ENCODE results near the gene GDPD4.

GDPD4 gene

DNA sequence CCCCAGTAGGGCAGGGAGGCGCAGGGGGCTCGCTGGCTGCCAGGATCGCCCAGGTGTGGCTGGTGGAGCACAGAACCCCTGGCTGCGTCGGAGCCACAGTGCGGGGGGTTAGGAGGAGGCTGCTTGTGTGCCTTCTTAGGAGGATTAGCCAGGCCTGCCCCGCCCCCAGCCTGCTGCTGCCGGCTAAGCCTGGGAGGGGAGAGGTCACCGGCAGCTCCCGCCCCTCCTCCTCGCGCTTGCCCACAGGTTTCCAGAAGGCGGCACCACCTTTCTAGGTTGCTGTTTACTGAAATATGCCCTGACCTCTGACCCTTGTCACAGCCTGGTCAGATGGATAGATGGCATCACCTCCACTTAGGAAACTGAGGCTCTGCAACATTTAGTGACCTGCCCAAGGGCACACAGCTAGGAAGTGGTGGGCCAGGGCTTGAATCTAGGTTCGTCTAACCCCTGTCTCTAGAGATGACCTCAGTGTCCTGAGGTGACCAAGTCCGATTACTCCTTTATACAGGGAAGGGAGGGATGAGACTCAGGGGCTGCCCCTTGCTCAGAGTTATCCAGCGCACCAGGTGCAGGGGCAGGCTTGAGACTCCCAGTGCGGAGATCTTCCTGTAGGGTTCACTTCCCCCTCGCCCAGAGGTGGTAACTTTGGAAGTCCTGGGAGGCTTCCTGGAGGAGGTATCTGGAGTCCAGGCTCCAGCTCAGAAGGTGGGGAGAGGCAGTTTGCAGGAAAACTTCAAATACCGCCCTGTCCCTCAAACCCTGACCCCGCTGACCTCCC is 129.4 kb downstream of the GDPD4 start:
- no peak for DNase-seq

DNA sequence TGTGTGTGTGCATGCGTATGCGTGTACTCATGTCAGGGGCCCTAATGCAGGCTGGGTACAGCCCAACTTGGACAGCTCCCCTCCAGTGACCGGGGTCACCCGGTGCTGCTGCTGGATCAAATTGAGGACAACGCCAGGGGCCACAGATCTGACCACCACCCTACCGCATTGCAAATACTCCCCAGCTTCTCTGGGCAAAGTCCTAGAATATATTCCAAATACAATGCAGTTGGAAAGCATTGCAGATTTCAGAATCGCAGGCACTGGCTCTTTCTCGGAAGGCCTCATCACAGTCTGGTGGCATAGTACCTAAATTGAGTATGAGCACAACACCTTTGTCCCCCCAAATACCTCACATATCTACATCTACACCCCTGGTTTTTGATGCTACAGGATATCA is 130.2 kb downstream of the GDPD4 start:
- no peak for DNase-seq

DNA sequence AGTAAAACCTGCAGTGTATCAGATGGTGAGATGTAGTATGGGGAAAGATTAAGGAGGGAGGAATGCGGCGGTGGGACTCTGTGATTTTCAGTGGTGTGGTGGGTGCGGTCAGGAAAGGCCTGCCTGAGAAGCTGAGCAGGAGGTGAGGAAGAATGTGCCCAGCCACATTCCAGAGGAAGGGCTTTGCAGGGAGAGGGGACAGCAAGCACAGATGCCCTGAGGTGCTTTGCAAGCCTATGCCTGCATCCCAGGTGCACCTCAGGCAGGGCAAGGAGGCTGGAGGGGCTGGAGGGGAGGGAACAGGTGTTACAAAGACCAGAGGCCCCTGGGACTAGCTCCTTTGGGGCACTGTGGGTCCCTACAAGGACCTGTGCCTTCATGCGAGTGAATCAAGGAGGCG is 131.4 kb downstream of the GDPD4 start:
- DNase-seq = no peak

DNA sequence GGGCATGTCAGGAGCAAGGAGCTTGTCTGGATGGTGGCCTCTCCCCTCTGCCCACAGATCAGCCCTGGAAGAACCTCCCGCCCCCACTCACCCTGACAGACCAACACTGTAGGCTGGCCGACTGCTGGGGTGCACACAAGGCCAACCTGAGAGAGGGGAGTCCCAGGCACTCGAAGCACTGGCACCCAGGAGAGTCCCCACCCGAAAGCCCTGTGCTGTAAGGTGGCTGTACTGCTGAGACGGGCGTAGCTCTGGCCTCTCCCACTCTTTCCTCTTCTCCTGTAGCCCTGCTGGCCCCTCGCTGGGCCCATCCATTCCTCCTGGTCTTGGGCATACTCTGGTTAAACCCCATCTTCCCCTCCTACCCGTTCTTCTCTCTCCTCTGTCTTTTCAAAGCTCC is 133.7 kb downstream of the GDPD4 start:
- no peak for DNase-seq

DNA sequence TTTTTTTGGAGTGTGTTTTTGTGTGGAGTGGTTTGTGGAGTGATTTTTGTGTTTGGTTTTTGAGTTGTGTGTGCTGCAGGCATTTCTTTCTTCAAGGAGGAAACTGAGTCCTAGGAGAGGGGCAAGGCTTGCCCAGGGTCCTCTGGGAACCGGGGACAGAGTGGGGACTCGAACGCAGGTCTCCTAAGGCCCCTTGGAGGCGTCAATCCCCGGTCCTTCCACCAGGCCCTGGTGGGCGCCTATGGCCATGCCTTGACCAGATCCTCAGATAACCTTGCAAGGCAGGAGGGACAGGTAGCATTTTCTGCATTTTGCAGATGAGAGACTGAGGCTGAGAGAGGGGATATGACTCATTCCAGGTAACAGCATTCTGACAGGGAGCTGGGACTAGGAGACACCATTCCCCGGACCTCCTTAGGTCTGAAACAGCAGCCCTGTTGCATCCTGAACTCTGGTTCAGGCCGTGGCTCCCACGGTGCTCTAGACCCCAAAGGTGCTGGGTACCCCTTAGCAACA is 134.3 kb downstream of the GDPD4 start:
- DNase-seq = no peak

Data from activated CD4-positive, alpha-beta T cell treated with anti-CD3 and anti-CD28 coated beads, Interleukin-2, amount 50 U/mL, for 48 hours (primary cell).